ENCODE measurements around the gene FOXP1.

- TF ChIP-seq CTCF (conservative IDR thresholded peaks at IDR 0.05; ENCODE audit: low read depth, low read length) = no peak
- TF ChIP-seq EZH2 (IDR thresholded peaks at IDR 0.05; ENCODE audit: borderline replicate concordance, low read depth, low read length, poor library complexity, severe bottlenecking) = no peak
Observed at GRCh38 chr3:70989174-70989573, 594.4 kb downstream of the FOXP1 start.
